Measurements from ENCODE around the gene STKLD1.

DNA sequence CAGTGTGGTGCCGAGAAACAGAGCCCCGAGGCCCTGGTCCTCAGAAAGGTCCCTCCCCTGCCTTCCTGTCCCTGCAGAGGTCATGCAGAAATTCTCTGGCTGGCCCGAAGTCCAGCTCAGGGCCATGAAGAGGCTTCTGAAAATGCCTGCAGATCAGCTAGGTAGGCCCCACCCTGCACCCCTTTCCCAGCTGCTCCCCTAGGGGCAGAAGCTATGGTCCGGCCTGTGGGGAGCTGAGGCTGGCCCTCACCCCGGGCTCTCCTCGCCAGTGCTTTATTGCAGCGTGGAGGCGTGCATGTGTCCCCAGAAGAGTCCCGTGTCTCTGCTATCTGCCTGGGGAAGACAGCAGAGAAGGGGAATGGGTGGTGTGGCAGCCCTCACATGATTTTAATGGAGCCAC, 21.7 kb downstream of the STKLD1 start:
- TF ChIP-seq POLR2A (IDR thresholded peaks at IDR 0.05; ENCODE audit: low read length) = no peak
- TF ChIP-seq, protein P1, sequence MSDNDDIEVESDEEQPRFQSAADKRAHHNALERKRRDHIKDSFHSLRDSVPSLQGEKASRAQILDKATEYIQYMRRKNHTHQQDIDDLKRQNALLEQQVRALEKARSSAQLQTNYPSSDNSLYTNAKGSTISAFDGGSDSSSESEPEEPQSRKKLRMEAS (IDR thresholded peaks at IDR 0.05) = no peak

All from A549 (cell line).